ENCODE data around the gene CHD9.
"Not testable (repeated sequence)": the region's sequence is repeated elsewhere in the genome, so short reads cannot be mapped to it uniquely, and the experiment has no call there.

Gene CHD9

GRCh38 chr16:53051255-53051654 is 3.5 kb upstream of the CHD9 start:
- not testable (repeated sequence) for DNase-seq

GRCh38 chr16:53052519-53053501 is 2.0 kb upstream of the CHD9 start, which contains the start of gene CHD9NB:
CHD9NB (minus strand) TSS chr16:53052897; CDS start chr16:53044158, 8,739 bp downstream.
- DNase-seq = no peak

GRCh38 chr16:53053967-53054669 is 673 bp upstream of the CHD9 start:
- no peak for DNase-seq

GRCh38 chr16:53055541-53056391 is 975 bp downstream of the CHD9 start:
- peak; percentile 9 to 25 for DNase-seq

GRCh38 chr16:53056392-53056881 is 1.6 kb downstream of the CHD9 start:
- DNase-seq = no peak

GRCh38 chr16:53057658-53058057 is 2.9 kb downstream of the CHD9 start:
- DNase-seq = no peak

GRCh38 chr16:53058441-53058840 is 3.6 kb downstream of the CHD9 start:
- DNase-seq = no peak

GRCh38 chr16:53058882-53059281 is 4.1 kb downstream of the CHD9 start:
- no peak for DNase-seq

GRCh38 chr16:53059672-53060071 is 4.9 kb downstream of the CHD9 start:
- DNase-seq = no peak

- no peak for DNase-seq
These were observed 6.5 kb downstream of the CHD9 start for GRCh38 chr16:53061256-53061655.

GRCh38 chr16:53061701-53062159 is 6.9 kb downstream of the CHD9 start:
- no peak for DNase-seq

- DNase-seq = no peak
These were observed 9.3 kb downstream of the CHD9 start for GRCh38 chr16:53064081-53064578.

GRCh38 chr16:53065461-53066061 is 10.8 kb downstream of the CHD9 start:
- no peak for DNase-seq

- DNase-seq = no peak
These were observed 12.9 kb downstream of the CHD9 start for GRCh38 chr16:53067675-53068074.

- DNase-seq = no peak
These were observed 13.6 kb downstream of the CHD9 start for GRCh38 chr16:53068423-53068833.

- DNase-seq = no peak
These were observed 15.0 kb downstream of the CHD9 start for GRCh38 chr16:53069772-53070171.

- no peak for DNase-seq
These were observed 17.0 kb downstream of the CHD9 start for GRCh38 chr16:53071748-53072301.

GRCh38 chr16:53073022-53073421 is 18.2 kb downstream of the CHD9 start:
- DNase-seq = no peak

GRCh38 chr16:53074296-53074695 is 19.5 kb downstream of the CHD9 start:
- not testable (repeated sequence) for DNase-seq

- DNase-seq = not testable (repeated sequence)
These were observed 20.7 kb downstream of the CHD9 start for GRCh38 chr16:53075461-53075860.

- DNase-seq = no peak
These were observed 23.5 kb downstream of the CHD9 start for GRCh38 chr16:53078247-53078646.
